ENCODE measurements around the gene BIRC6.

BIRC6 gene

DNA sequence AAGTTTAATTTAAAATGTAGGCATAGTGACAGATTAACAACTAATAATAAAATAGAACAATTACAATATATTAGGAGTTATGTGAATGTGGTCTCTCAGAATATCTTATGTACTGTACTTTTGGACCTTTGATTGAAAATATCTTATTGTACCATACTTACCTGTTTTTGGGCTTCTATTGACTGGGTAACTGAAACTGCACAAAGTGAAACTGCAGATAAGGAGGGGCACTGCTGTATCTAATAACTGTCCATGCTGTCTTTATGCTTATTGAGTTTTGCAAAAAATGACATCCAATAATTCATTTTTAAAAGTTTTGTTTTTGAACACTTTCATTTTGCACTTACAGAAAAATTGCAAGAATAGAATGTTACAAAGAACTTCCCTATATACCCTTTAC is 19.9 kb downstream of the BIRC6 start:
- no peak for DNase-seq (ENCODE audit: low read depth in 3 of 3)

- DNase-seq (ENCODE audit: low read depth in 3 of 3): no peak
Observed at GRCh38 chr2:32377928-32378327, 21.1 kb downstream of the BIRC6 start.

GRCh38 chr2:32379352-32379751 is 22.5 kb downstream of the BIRC6 start:
- no peak for DNase-seq (ENCODE audit: low read depth in 3 of 3)

DNA sequence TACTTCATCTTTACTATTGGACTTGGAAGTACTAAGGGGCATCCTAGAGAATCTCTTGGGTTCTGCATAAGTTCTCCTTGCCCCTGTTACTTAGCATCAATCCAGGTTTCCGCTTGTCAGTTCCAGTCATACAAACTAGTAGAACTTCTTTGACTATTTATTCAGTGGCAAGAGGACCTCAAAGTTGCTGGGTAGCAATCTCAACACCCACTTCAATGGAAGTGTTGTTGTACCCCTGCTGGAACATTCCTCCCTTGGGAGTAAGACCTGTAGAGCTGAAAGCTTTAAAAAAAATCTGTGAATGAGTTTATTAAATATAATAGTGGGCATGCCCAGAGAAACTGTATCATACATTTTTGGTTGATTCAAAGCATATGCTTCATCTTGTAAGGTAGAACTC is 27.0 kb downstream of the BIRC6 start:
- no peak for DNase-seq (ENCODE audit: low read depth in 3 of 3)

- DNase-seq (ENCODE audit: low read depth in 3 of 3): no peak
Observed at GRCh38 chr2:32384529-32384928, 27.7 kb downstream of the BIRC6 start.

GRCh38 chr2:32386739-32387138 is 29.9 kb downstream of the BIRC6 start:
- no peak for DNase-seq (ENCODE audit: low read depth in 3 of 3)

DNA sequence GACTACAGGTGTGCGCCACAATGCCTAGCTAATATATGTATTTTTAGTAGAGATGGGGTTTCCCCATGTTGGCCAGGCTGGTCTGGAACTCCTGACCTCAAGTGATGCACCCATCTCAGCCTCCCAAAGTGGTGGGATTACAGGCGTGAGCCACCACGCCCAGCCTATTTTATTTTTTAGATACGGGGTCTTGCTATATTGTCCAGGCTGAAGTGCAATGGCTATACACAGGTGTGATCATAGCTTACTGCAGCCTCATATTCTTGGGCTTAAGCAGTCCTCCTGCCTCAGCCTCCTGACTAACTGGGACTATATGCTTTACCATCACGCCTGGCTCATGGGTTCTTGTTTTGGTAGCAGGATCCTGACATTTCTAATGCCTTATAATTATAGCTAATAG is 42.4 kb downstream of the BIRC6 start:
- DNase-seq (ENCODE audit: low read depth in 3 of 3): no peak

GRCh38 chr2:32402091-32402490 is 45.3 kb downstream of the BIRC6 start:
- no peak for DNase-seq (ENCODE audit: low read depth in 3 of 3)

DNA sequence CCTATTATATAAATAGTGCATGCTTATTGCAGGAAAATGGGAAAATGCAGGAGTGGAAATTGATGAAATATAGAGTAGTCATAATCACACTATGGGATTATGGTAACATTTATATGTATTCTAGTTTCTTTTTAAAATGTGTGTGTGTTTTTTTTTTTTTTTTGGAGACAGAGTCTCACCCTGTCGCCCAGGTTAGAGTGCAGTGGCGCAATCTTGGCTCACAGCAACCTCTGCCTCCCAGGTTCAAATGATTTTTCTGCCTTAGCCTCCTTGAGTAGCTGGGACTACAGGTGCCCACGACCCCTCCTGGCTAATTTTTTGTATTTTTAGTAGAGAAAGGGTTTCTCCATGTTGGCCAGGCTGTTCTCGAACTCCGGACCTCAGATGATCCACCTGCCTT is 47.0 kb downstream of the BIRC6 start:
- no peak for DNase-seq (ENCODE audit: low read depth in 3 of 3)

DNA sequence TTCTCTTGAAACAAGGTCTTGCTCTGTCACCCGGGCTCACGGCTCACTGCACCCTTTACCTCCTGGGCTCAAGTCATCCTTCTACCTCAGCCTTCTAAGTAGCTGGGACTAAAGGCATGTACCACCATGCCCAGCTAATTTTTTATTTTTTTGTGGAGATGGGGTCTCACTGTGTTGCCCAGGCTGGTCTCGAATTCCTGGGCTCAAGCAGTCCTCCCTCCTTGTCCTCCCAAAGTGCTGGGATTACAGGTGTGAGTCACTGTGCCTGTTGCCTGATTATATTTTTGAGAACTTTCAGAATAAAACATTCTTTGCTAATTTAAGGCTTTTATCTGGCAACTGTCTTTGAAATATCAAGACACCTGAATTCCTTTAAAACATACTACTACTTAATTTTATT is 47.9 kb downstream of the BIRC6 start:
- DNase-seq (ENCODE audit: low read depth in 3 of 3): no peak

GRCh38 chr2:32416519-32416918 is 59.7 kb downstream of the BIRC6 start:
- no peak for DNase-seq (ENCODE audit: low read depth in 3 of 3)

- no peak for DNase-seq (ENCODE audit: low read depth in 3 of 3)
Observed at GRCh38 chr2:32417659-32418058, 60.8 kb downstream of the BIRC6 start.

DNA sequence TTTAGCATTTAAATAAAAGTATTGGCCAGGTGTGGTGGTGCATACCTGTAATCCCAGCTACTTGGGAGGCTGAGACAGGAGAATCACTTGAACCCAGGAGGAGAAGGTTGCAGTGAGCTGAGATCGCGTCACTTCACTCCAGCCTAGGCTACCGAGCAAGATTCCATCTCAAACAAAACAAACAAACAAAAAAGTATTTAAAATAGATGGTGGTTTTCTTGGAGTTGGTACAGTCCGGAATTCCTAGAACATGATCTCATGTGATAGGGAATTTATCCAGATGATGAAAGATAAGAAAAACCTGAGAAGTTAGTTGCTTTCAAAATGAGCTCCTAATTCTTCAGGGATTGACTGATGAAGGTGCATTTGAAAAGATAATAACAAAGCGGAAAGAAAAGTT is 62.0 kb downstream of the BIRC6 start:
- no peak for DNase-seq (ENCODE audit: low read depth in 3 of 3)

DNA sequence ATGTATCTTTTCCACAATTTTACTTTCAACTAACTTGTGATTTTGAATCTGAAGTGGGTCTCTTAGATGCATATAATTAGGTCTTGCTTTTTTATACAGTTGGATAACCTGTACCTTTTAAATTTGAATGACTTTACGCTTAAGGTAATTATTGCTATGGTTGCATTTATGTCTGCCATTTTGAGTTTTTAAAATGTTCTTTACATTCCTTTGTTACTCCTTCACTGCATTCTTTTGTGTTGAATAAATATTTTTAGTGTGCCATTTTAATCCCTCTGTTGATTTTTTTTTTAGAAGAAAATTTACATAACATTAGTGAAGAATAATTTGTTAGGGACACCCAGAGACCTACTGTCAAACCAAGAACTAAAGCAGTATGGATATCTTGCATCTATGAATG is 65.3 kb downstream of the BIRC6 start:
- DNase-seq (ENCODE audit: low read depth in 3 of 3): no peak

DNA sequence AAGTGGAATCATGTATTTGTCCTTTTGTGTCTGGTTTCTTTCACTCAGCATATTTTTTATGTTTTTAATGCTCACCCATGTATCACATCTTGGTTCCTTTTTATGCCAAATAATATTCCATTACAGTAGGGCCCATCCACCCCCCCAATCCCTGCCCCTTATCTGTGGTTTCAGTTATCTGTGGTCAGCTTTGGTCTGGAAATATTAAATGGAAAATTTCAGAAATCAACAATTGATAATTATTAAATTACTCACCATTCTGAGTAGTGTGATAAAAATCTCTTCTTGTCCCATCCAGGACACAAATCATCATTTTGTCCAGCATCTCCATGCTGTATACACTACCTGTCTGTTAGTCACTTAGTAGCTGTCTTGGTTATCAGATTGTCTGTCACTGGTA is 66.7 kb downstream of the BIRC6 start:
- DNase-seq (ENCODE audit: low read depth in 3 of 3): no peak

- no peak for DNase-seq (ENCODE audit: low read depth in 3 of 3)
Observed at GRCh38 chr2:32424739-32425138, 67.9 kb downstream of the BIRC6 start.

GRCh38 chr2:32425719-32426141 is 68.9 kb downstream of the BIRC6 start:
- no peak for DNase-seq (ENCODE audit: low read depth in 3 of 3)

DNA sequence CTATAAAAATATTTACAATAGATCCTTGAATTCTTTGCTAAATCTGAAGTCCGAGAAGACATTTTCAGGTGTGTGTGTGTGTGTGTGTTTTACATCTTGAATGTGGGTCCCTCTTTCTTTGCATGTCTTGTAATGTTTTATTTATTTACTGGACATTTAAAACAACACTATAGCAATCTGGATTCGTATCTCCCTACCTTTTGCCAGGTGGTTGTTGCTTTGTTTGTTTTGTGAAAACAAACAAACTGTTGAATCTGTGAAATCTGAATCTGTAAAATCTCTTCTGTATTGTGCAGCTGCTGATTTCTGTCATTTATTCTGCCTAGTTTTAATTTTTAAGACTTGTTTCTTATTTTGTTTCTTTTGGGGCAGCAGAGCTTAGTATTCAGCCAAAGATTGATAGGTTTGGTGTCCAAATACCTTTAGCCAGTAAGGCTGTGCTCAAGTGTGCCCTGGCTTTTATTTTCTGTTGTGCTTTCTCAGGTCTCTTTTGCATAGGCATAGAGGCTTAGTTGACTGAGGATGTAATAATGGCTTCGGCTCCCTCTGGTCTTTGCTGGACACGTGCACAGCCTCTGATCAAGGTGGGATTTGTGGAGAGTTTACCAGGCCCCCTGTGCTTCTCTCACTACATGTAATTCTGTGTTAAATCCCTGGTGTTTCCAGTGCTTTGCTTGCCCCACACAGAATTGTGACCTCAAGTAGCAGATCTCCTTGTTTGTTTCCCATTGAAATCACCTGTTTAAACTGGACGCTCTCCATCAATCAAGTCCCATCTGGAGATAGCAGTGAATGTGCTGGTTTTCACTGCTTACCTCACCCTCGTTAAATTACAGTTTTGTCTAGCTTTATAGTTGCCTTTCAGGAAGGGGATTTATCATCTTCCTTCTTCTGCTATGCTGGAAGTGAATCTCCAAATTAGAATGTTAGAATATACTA is 71.1 kb downstream of the BIRC6 start:
- DNase-seq (ENCODE audit: low read depth in 3 of 3): no peak

DNA sequence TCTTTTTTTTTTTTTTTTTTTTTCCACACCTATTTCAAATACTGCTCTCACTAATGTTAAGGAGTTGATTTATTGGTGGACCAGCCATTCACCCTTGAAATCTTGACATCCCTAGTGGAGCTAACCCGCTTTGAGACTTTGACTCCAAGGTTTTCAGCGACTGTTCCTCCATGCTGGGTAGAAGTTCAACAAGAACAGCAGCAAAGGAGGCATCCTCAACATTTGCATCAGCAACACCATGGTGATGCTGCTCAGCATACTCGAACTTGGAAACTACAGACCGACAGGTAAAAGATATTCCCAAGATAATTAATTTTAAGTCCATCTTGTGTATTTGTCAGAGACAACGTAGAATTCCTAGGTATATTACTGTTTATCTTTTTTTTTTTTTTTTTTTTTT is 74.0 kb downstream of the BIRC6 start:
- DNase-seq (ENCODE audit: low read depth in 3 of 3): no peak

DNA sequence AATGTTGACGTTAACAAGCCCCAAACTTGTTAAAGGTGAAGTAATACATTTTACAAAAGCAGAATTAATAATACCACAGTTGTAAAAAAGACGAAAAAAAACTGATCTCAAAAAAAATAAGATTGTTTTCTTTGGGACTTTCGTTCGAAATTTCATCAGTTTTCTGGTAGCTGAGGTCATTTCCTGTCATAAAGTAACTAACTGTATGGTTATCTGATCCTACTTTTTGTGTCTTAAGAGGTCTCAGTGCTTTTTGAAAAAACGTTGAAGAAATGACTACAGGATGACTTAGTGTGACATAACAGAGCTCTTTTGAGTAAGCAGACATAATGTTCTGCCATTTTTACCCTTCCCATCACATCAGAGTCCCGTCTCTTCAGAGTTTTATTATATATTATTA is 79.3 kb downstream of the BIRC6 start:
- no peak for DNase-seq (ENCODE audit: low read depth in 3 of 3)

- no peak for DNase-seq (ENCODE audit: low read depth in 3 of 3)
Observed at GRCh38 chr2:32442020-32442467, 85.2 kb downstream of the BIRC6 start.

- no peak for DNase-seq (ENCODE audit: low read depth in 3 of 3)
Observed at GRCh38 chr2:32446369-32446768, 89.5 kb downstream of the BIRC6 start.

DNA sequence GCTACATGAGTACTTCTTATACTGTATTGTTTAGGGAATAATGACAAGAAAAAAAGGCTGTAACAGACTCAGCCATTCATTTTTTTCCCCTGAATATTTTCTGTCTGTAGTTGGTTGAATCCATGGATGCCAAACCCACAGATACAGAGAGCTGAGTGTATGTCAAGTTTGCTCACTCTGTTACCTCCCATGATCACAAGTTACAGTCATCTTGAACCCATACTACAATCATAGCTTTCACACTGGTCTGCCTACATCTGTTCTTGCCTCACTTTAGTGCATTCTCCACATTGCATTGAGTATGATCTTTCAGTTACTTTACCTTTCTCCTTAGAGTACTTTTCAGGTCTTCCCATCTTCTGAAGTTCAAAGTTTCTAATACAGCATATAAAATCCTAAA is 94.0 kb downstream of the BIRC6 start:
- no peak for DNase-seq (ENCODE audit: low read depth in 3 of 3)
